Measurements from ENCODE around the gene PRTN3.
"Not testable (repeated sequence)": the region's sequence is repeated elsewhere in the genome, so short reads cannot be mapped to it uniquely, and the experiment has no call there.

The PRTN3 gene

GRCh38 chr19:848386-848921, 7.7 kb downstream of the PRTN3 start:
- DNase-seq (ENCODE audit: low read depth) = no peak

GRCh38 chr19:849195-849594, 8.4 kb downstream of the PRTN3 start:
- not testable (repeated sequence) for DNase-seq (ENCODE audit: low read depth)

DNA sequence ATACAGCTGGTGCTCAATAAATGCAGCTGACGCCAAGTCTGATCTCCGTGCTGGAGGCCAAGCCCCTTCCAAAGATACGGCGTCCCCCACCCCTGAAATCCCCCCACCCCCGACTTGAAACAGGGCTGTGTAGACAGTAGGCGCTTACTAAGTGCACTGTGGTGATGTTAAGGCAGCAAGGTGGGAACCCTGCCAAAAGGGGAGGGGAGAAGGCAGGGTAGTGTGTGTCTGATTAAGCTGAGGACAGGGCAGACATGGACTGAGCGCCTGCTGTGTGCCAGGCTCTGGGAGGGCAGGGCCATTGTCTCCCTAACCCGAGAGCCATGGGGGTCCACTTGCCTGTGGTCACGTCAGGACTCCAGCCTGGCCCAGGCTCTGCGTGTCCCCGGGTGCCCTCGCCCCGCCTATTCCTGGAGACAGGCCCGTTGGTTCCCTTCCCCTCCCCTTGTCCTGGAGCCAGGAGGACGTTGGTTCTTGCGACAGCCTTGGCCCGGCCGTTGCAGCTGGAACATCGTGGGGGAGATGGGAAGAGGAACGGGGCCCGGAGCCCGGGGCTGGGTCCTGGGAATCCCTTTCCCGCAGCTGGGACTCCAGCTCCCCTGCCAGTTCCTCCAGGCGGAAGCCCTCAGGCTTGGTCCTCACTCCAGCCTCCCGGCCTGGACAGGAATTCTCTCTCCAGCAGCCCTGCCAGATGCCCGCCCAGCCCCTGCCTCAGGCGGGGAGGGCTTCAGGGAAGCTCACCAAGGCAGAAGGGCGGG, 9.6 kb downstream of the PRTN3 start:
- DNase-seq (ENCODE audit: low read depth) = no peak

GRCh38 chr19:850979-851335, 10.2 kb downstream of the PRTN3 start:
- DNase-seq (ENCODE audit: low read depth) = no peak

- DNase-seq (ENCODE audit: low read depth) = no peak
Observed at GRCh38 chr19:852136-853013, 11.6 kb downstream of the PRTN3 start, which contains the start of gene ELANE. Gene ELANE (plus strand): TSS chr19:852303. CDS start chr19:852329, 26 bp downstream.

DNA sequence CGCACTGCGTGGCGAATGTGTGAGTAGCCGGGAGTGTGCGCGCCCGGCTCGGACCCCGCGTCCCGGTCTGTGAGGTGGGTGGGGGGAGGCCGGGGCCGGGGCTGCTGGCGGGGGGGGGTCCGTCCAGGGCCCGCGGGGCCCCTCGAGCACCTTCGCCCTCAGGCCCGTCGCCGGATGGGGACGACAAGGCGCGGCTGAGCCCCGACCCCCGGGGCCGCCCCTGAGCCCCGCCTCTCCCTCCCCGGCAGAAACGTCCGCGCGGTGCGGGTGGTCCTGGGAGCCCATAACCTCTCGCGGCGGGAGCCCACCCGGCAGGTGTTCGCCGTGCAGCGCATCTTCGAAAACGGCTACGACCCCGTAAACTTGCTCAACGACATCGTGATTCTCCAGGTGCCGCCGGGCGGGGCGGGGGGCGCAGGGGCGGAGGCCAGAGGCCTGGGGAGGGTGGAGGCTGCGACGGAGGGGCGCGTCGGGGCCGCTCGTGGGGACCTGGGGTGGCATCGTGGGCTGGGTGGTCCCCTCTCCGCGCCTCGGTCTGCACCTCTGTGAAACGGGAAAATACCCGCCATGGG, 12.3 kb downstream of the PRTN3 start:
- DNase-seq (ENCODE audit: low read depth) = no peak

DNA sequence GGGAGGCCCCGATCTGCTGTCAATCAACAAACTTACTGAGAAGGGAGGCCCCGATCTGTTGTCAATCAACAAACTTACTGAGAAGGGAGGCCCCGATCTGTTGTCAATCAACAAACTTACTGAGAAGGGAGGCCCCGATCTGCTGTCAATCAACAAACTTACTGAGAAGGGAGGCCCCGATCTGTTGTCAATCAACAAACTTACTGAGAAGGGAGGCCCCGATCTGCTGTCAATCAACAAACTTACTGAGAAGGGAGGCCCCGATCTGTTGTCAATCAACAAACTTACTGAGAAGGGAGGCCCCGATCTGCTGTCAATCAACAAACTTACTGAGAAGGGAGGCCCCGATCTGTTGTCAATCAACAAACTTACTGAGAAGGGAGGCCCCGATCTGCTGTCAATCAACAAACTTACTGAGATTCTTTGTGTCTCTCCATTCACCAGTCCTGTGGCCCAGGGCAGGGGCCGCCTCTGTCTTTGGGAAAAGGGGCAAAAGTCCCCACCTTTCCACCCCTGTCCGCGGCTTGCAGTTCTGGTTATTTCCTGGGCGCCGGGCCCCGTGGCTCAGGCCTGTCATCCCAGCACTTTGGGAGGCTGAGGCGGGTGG, 12.9 kb downstream of the PRTN3 start:
- not testable (repeated sequence) for DNase-seq (ENCODE audit: low read depth)

DNA sequence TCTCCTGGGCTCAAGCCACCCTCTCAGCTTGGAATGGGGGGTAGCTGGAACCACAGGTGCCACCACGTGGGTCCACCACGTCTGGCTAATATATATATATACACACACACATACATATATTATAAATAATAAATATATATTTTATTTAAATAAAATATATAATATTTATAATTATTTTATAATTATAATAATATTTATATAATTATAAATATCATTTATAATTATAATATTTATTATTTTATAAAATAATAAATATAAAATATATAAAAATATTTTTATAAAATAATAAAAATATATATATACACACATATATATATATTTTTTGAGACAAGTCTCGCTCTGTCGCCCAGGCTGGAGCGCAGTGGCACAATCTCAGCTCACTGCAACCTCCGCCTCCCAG, 13.8 kb downstream of the PRTN3 start:
- DNase-seq (ENCODE audit: low read depth) = no peak

DNA sequence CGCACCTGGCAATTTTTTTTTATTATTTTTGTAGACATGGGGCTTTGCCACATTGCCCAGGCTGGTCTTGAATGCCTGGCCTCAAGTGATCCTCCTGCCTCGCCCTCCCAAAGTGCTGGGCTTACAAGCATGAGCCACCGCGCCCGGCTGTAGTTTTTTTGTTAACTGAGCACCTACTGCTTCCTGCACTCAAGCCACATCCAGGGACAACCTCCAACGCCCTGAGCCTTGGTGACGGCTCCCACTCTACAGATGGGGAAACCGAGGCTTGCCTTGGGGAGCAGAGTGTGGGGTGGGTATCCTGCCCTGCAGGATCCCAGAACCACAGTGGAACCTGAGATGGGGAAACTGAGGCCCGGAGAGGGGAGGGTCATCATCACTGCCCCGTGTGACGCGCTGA, 14.3 kb downstream of the PRTN3 start:
- DNase-seq (ENCODE audit: low read depth) = no peak

DNA sequence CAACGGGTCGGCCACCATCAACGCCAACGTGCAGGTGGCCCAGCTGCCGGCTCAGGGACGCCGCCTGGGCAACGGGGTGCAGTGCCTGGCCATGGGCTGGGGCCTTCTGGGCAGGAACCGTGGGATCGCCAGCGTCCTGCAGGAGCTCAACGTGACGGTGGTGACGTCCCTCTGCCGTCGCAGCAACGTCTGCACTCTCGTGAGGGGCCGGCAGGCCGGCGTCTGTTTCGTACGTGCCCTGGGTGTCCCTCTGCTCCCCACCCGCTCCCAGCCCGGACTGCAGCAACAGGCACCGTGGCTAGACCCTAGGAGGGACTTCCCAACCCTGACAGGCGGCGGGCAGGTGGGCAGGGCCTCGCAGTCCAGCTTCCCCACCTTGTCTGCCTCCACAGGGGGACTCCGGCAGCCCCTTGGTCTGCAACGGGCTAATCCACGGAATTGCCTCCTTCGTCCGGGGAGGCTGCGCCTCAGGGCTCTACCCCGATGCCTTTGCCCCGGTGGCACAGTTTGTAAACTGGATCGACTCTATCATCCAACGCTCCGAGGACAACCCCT, 14.8 kb downstream of the PRTN3 start:
- DNase-seq (ENCODE audit: low read depth) = no peak

GRCh38 chr19:858284-858683, 17.5 kb downstream of the PRTN3 start:
- DNase-seq (ENCODE audit: low read depth) = no peak

DNA sequence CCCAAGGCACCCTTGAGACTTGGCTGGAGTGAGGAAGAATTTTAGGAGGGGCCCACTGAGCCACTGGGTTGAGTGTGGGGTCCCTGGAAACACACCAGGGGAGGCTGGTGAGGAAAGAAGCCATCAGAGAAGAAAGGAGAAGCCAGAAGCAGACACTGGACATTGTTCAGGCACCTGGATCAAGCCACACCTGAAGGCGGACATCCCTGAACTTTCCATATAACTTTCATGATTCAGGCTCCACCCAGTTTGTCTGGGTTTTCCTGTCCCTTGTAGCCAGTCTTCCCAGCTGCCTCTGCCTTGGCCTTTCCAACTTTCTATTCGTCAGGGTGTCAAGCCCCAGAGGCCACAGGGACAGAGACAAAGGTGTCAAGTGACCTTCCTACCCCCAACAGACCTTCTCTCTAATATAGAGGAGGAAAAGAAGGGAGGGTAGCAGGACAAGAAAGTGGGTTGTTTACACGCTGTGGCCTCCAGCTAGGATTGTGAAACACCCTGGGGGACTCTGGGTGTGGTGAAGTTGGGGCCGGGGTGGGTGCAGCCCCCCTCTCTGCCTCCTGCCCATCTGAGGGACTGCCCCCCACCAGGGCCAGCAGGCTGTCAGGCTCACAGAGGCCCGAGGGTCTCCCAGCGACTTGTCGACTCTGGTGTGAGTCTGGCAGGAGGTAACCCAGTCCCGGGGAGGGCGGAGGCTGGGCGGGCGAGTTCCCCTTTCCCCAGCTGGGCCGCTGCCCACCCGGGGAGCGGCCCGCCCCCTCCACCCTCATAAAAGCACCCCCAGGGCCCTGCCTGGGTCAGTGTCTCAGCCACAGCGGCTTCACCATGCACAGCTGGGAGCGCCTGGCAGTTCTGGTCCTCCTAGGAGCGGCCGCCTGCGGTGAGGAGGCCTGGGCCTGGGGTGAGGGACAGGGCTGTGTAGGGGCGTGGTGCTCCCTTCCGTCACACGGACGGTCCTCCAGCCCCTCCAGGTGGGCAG, 18.4 kb downstream of the PRTN3 start, which contains the start of gene CFD:
Gene CFD, plus strand, starts transcription at position 797 of the 976 bp plus-strand sequence. Its CDS starts 26 bp downstream, at position 823.
- DNase-seq (ENCODE audit: low read depth) = no peak

DNA sequence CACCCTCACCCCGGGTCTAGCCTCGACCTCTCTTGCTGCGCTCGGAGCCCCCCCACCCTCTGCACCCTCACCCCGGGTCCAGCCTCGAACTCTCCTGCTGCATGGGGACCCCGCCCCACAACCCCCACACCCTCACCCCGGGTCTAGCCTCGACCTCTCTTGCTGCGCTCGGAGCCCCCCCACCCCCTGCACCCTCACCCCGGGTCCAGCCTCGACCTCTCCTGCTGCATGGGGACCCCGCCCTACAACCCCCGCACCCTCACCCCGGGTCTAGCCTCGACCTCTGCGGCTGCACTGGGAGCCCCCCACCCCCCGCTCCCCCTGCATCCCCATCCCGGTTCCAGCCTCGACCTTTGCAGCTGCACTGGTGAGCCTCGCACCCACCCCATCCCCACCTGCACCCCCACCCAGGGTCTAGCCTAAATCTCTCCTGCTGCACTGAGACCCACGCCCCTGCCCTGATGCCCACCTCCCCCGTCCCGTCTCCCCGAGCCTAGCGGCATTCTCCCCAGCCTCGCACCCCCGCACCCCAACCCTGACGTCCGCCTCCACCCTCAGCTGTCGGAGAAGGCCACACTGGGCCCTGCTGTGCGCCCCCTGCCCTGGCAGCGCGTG, 20.4 kb downstream of the PRTN3 start:
- DNase-seq (ENCODE audit: low read depth) = no peak

DNA sequence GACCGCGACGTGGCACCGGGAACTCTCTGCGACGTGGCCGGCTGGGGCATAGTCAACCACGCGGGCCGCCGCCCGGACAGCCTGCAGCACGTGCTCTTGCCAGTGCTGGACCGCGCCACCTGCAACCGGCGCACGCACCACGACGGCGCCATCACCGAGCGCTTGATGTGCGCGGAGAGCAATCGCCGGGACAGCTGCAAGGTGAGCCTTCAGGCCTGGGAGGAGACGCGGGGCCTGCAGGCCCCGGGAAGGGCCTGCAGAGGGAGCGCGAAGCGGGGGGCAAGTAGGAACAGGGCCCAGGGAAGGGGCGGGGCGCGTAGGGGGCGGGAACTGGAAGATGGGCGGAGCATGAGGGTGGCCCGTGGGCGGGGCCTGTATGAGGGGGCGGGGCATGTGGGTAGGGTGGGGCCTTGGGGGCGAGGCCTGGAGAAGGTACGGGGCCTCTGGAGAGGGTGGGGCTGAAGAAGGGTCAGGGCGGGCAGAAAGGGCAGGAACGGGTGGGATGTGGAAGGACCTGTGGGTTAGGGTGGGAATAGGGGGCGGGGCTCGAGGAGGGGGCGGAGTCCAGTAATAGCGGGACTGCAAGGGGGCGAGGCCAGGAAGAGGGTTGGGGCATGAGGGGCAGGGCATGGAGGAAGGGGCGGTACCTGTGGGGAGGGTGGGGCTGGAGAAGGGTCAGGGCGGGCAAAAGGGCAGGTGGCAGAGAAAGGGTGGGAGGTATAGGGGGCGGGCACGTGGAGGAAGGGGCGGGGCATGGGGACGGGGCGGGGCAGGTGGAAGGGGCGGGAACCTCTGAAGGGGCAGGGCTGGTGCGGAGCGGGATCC, 21.2 kb downstream of the PRTN3 start:
- peak; percentile 94 for DNase-seq (ENCODE audit: low read depth)

GRCh38 chr19:862581-863314, 21.9 kb downstream of the PRTN3 start:
- DNase-seq (ENCODE audit: low read depth) = peak; percentile 86

DNA sequence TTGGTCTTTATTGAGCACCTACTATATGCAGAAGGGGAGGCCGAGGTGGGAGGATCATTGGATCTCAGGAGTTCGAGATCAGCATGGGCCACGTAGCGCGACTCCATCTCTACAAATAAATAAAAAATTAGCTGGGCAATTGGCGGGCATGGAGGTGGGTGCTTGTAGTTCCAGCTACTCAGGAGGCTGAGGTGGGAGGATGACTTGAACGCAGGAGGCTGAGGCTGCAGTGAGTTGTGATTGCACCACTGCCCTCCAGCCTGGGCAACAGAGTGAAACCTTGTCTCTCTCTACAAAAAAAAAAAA, 22.5 kb downstream of the PRTN3 start:
- DNase-seq (ENCODE audit: low read depth) = no peak

DNA sequence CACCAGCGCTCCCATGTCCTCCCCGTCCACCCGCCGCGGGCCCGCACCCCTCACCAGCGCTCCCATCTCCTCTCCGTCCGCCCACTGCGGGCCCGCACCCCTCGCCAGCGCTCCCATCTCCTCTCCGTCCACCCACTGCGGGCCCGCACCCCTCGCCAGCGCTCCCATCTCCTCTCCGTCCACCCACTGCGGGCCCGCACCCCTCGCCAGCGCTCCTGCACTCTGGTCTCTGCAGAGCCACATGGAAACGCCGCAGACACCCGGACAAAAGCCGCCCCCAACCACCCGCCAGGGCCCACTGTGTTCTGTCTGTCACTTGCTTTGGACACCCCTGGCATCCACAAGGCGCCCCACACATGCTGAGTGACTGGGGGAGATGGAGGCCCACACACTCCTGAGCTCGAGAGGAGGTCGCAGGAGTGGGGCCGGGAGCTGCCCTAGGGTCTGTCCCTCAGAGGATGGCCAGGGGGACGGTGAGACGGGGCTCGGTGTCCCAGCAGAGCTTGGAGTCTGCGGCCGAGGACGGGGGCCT, 26.0 kb downstream of the PRTN3 start:
- DNase-seq (ENCODE audit: low read depth) = no peak

- no peak for DNase-seq (ENCODE audit: low read depth)
Observed at GRCh38 chr19:867301-867793, 26.5 kb downstream of the PRTN3 start.

All from CMK (cell line).